Common myeloid progenitor, CD34-positive (primary cell): ENCODE measurements around the gene TBL1XR1.
A peak's percentile ranks its signal among the peaks of the same experiment; 100 is the strongest.

Source experiments
- CTCF ChIA-PET: fragments of 350-600 bp; sonication (Branson Sonifier 250); formaldehyde crosslinking; loops from one replicate; lab custom pipeline; 2021; ENCODE audit warnings: antibody characterized with exemption; lab: Charles Lee
- POLR2A ChIA-PET: fragments of 350-600 bp; sonication (Branson Sonifier 250); formaldehyde crosslinking; loops from one replicate; lab custom pipeline; 2021; ENCODE audit warnings: antibody characterized with exemption; lab: Charles Lee
- DNase-seq, 3 donors: peaks; one replicate each; pipeline versions ENCODE4 v3.0.0 to v3.0.0-alpha.2; 2013
- H3K27ac ChIP-seq, 2 experiments: 1 replicate in 1 of 2; 2 replicates in 1 of 2; pipeline ENCODE4 v1.7.0; 2013; ENCODE audit warnings: inconsistent platforms in 2 of 2, low read length in 2 of 2, mild to moderate bottlenecking in 2 of 2, low read depth in 1 of 2, moderate library complexity in 1 of 2; ENCODE audit not compliant: severe bottlenecking in 2 of 2, insufficient read depth in 1 of 2, poor library complexity in 1 of 2
- H3K27me3 ChIP-seq, 5 experiments: replicated peaks in 2 of 5; 1 replicate in 3 of 5; 2 replicates in 2 of 5; pipeline versions ENCODE4 v1.6.1 to v1.7.0; 2013; ENCODE audit warnings: low read length in 4 of 5, mild to moderate bottlenecking in 2 of 5, moderate library complexity in 2 of 5, inconsistent platforms in 1 of 5; ENCODE audit not compliant: insufficient read depth in 5 of 5, control insufficient read depth in 4 of 5
- H3K36me3 ChIP-seq, 4 experiments: 1 replicate in 2 of 4; 2 replicates in 2 of 4; pipeline versions ENCODE4 v1.6.1 to v1.7.0; 2013; ENCODE audit warnings: low read length in 3 of 4, control low read depth in 1 of 4, mild to moderate bottlenecking in 1 of 4; ENCODE audit not compliant: control insufficient read depth in 4 of 4, insufficient read depth in 4 of 4
- H3K4me1 ChIP-seq, 4 experiments: 1 replicate in 3 of 4; 2 replicates in 1 of 4; pipeline versions ENCODE4 v1.6.1 to v1.7.1; 2013; ENCODE audit warnings: low read length in 3 of 4, mild to moderate bottlenecking in 3 of 4, control low read depth in 1 of 4, inconsistent platforms in 1 of 4, moderate library complexity in 1 of 4; ENCODE audit not compliant: control insufficient read depth in 4 of 4, insufficient read depth in 4 of 4; ENCODE audit errors: control extremely low read depth in 1 of 4
- H3K4me3 ChIP-seq, 7 experiments: 1 replicate in 4 of 7; 2 replicates in 3 of 7; pipeline versions ENCODE4 v1.5.1 to v1.7.0; 2013; ENCODE audit warnings: mild to moderate bottlenecking in 7 of 7, low read length in 6 of 7, moderate library complexity in 6 of 7, inconsistent platforms in 2 of 7, low read depth in 2 of 7, control low read depth in 1 of 7; ENCODE audit not compliant: insufficient read depth in 4 of 7, control insufficient read depth in 1 of 7; ENCODE audit errors: extremely low read depth in 1 of 7
- H3K9me3 ChIP-seq, 5 experiments: 1 replicate in 4 of 5; 2 replicates in 1 of 5; pipeline versions ENCODE4 v1.6.1 to v1.7.1; 2013; ENCODE audit warnings: low read length in 4 of 5, mild to moderate bottlenecking in 2 of 5, inconsistent platforms in 1 of 5, low read depth in 1 of 5, moderate library complexity in 1 of 5; ENCODE audit not compliant: control insufficient read depth in 4 of 5, insufficient read depth in 2 of 5; ENCODE audit errors: control extremely low read depth in 1 of 5
- WGBS: methylation state at CpG from one replicate; pipeline ENCODE4 v1.1.5; 2013; ENCODE audit not compliant: insufficient coverage; 5-methylcytosine and 5-hydroxymethylcytosine counted together

TBL1XR1 gene

DNA sequence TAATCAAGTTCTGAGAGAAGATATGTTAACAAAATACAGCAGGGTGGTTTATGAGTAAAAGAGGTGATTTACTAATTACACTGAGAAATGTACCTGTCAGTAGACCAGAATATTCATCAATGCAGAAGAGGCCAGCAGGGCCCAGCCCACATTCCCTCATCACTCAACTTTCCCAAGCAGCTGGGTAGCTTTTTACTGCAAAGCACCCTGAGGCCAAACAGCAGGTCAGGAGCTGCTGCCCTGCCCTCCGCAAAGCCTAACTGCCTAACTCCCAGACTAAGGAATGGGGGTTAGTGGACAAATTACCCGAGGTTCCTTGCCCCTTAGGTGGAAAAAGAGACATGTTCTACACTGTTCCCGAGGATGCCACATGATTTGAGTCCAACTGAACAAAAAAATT lies 108.2 kb downstream of the TBL1XR1 start:
- ChIA-PET POLR2A (interaction anchor here (0.6 kb wide), 1 partner anchor 361 kb away, joined by 3 read pairs; no protein-coding TSS in a partner anchor), CTCF (interaction anchor here (1.0 to 1.3 kb wide), 2 partner anchors 8 to 104 kb away, joined by 3 read pairs; no protein-coding TSS in a partner anchor)
- Histone ChIP-seq H3K9me3 (peaks cover 6 to 16% (median 8%) of the 10 kb centered on the region in 5 experiments), H3K36me3 (peaks cover 7 to 30% (median 15%) of the 10 kb centered on the region in 4 experiments), H3K4me1 (peaks cover 0 to 12% (median 6%) of the 10 kb centered on the region in 4 experiments), H3K4me3 (no peak overlapping the region), H3K27ac (peak overlapping the region in 1 of 2 experiments; percentile 15), H3K27me3 (no peaks in the 10 kb centered on the region)
- WGBS, result 94% methylated on average over 3 of the region's 3 CpGs
- no peak for DNase-seq

DNA sequence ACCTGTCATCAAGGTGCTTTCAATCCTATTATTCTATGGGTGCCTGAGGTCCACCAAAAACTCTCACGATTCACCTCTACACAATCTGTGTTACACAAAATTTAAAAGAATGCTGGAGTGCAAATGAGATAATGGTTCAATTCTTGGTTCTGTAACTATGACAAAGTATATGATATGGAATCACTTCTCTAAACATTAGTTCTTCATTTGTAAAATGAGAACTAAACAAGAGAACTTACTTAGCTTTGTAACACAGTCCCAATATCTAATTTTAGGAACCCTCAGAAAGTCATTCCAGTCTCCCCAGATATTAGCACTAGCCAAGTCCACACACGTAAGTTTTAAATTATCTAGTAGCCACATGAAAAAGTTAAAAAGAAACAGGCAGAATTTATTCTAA lies 111.5 kb downstream of the TBL1XR1 start:
- WGBS, result no CpG with 5 or more reads among the region's 2 CpGs
- Histone ChIP-seq H3K4me3 (no peak overlapping the region), H3K27me3 (no peaks in the 10 kb centered on the region), H3K4me1 (peaks cover 0 to 12% (median 6%) of the 10 kb centered on the region in 4 experiments), H3K36me3 (peaks cover 2 to 21% (median 5%) of the 10 kb centered on the region in 4 experiments), H3K27ac (no peak overlapping the region), H3K9me3 (peaks cover 0 to 2% (median 0%) of the 10 kb centered on the region in 5 experiments)
- POLR2A ChIA-PET, result no interaction called here
- DNase-seq, result no peak
- CTCF ChIA-PET, result no interaction called here

GRCh38 chr3:177084616-177085015 lies 112.7 kb downstream of the TBL1XR1 start:
- ChIA-PET POLR2A (no interaction called here), CTCF (interaction anchor here (0.7 kb wide), 1 partner anchor 13 kb away, joined by 3 read pairs; no protein-coding TSS in a partner anchor)
- no CpG with 5 or more reads among the region's 3 CpGs for WGBS

GRCh38 chr3:177080122-177080521 lies 117.2 kb downstream of the TBL1XR1 start:
- CTCF ChIA-PET, result no interaction called here
- POLR2A ChIA-PET, result no interaction called here
- no peak for DNase-seq

More at GRCh38 chr3:177084616-177085015, 112.7 kb downstream of the TBL1XR1 start:
- H3K36me3 ChIP-seq, result peaks cover 2 to 22% (median 4%) of the 10 kb centered on the region in 4 experiments
- H3K4me3 ChIP-seq, result no peak overlapping the region
- DNase-seq, result no peak
- peaks cover 0 to 2% (median 0%) of the 10 kb centered on the region in 5 experiments for H3K9me3 ChIP-seq
- peaks cover 0 to 6% (median 4%) of the 10 kb centered on the region in 4 experiments for H3K4me1 ChIP-seq
- no peak overlapping the region for H3K27ac ChIP-seq
- H3K27me3 ChIP-seq, result no peaks in the 10 kb centered on the region

DNA sequence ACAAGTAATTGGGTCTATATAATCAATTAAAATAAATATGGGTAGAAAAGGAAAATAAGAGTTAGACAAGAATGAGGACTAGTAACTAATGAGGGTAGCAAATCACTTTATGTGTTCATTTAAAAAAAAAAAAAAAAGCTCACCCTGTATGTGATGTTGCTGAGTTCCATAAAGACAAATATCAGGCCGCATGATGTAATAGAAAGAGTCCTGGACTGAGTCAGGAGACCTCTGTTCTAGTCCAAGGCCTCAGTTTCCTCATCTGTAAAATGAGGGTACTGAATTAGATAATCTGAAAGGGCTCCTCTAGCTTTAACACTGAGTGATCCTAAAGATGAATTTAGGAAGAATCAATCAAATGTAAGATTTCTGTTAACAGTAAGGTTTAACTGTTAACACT lies 117.6 kb downstream of the TBL1XR1 start:
- no peaks in the 10 kb centered on the region for H3K4me1 ChIP-seq
- H3K36me3 ChIP-seq, result peaks cover 3 to 22% (median 12%) of the 10 kb centered on the region in 4 experiments
- H3K27ac ChIP-seq, result no peak overlapping the region
- 88% methylated on average over 1 of the region's 1 CpG for WGBS
- H3K27me3 ChIP-seq, result no peaks in the 10 kb centered on the region
- POLR2A ChIA-PET, result no interaction called here
- no peak overlapping the region for H3K4me3 ChIP-seq
- CTCF ChIA-PET, result interaction anchor here (0.6 kb wide), 1 partner anchor 196 kb away, joined by 3 read pairs; no protein-coding TSS in a partner anchor
- peaks cover 0 to 2% (median 0%) of the 10 kb centered on the region in 5 experiments for H3K9me3 ChIP-seq
- no peak for DNase-seq

More at GRCh38 chr3:177080122-177080521, 117.2 kb downstream of the TBL1XR1 start:
- Histone ChIP-seq H3K36me3 (peaks cover 2 to 18% (median 11%) of the 10 kb centered on the region in 4 experiments), H3K27me3 (no peaks in the 10 kb centered on the region), H3K4me1 (no peaks in the 10 kb centered on the region), H3K9me3 (peaks cover 0 to 2% (median 0%) of the 10 kb centered on the region in 5 experiments), H3K4me3 (no peak overlapping the region), H3K27ac (no peak overlapping the region)
- WGBS, result no CpG with 5 or more reads among the region's 1 CpG

DNA sequence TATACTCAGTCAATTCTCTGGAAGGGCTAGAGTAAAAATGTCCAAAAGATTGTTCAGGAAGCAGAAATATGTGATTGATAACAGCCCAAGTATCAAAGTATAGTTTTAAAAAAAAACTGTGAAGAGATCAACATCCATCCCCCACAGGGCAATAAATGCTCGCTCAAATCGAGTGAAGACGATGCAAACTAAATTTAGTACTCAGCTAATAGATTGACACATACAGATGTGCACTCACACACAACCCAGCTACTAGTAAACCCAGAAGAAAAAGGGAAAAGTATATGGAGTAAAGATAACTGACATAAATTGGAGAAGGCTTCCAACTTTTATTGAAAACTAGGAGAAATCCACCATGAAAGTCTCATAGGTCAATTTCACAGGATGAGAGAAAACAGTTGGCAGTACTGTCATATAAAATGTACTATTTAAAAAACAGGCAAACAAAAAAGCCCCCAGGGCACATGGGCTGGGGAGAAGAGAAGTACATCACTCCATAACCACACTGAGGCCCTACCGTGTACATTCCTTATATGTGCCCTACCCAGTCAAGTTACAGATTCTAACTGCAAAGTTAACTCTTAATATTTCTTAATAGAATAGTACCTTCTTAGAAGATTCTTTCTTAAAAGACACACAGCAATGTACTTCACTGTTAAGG lies 125.7 kb downstream of the TBL1XR1 start:
- Histone ChIP-seq H3K27me3 (no peaks in the 10 kb centered on the region), H3K9me3 (no peaks in the 10 kb centered on the region), H3K36me3 (peaks cover 3 to 22% (median 13%) of the 10 kb centered on the region in 4 experiments), H3K4me3 (no peak overlapping the region), H3K4me1 (no peaks in the 10 kb centered on the region), H3K27ac (no peak overlapping the region)
- WGBS, result no CpG with 5 or more reads among the region's 4 CpGs
- ChIA-PET CTCF (no interaction called here), POLR2A (no interaction called here)
- no peak for DNase-seq
